HG03025 (cell line): ENCODE data around the gene PHF1.

Source experiments
- ATAC-seq: cut with Tn5 transposase; IDR thresholded peaks from one replicate; pipeline ENCODE4 v1.9.1; 2021; ENCODE audit warnings: mild to moderate bottlenecking, moderate library complexity; ENCODE audit not compliant: unreplicated experiment, low FRiP score

PHF1 gene

DNA sequence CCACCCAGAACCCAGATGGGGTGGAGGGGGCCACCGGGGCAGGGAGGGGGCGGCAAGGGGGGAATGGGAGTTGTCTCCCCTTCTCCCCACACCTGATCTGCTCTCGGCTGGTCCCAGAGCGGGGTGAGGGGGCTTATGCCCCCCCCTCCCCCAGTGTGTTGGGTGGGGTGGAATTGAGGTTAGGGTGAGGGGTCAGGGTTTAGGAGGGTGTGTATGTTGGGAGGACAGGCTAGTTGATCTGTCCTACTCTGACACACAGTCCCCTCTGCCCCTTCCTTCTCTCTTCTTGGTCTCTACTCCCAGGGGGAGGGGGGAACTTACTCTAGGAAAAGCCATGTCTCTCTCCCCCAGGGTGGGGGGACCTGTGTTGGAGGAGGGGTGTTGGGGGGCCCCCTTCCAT is 41.7 kb downstream of the PHF1 start:
- ATAC-seq, result no peak

- ATAC-seq, result no peak
Measured at GRCh38 chr6:33453393-33454008, 42.7 kb downstream of the PHF1 start.

- peak; percentile 94 for ATAC-seq
Measured at GRCh38 chr6:33454009-33454946, 43.5 kb downstream of the PHF1 start, which contains the start of gene ZBTB9. Gene ZBTB9, plus strand, starts transcription at chr6:33454576. Its CDS starts 525 bp downstream, at chr6:33455101.

GRCh38 chr6:33455051-33455450 is 44.2 kb downstream of the PHF1 start:
- ATAC-seq, result no peak

DNA sequence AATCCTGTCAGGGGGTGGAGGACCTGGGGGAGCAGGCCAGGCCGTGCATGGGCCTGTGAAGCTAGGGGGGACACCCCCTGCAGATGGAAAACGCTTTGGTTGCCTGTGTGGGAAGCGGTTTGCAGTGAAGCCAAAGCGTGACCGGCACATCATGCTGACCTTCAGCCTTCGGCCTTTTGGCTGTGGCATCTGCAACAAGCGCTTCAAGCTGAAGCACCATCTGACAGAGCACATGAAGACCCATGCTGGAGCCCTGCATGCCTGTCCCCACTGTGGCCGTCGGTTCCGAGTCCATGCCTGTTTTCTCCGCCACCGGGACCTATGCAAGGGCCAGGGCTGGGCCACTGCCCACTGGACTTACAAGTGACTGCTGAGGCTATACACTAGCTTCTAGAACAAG is 45.3 kb downstream of the PHF1 start:
- ATAC-seq, result no peak

GRCh38 chr6:33458676-33459075 is 47.9 kb downstream of the PHF1 start:
- no peak for ATAC-seq

DNA sequence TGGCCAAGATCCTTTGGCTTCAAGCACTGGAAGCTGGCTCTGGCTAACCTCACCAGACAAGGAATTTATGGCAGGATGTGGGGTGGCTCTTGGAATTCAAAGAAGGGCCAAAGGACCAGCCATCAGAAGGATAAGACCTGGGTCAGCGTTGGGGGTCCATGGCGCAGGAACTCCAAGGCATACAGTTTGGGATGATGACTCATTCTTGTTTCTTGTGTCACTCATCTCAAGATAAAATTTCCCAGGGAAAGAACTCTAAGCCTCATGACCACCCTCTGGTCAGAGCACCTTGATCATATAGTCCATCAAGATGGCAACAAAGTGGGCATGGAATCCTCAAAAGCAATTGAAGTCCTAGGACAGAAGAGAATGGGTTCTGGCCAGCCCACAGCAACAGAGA is 48.4 kb downstream of the PHF1 start:
- ATAC-seq, result no peak
